ENCODE measurements around the gene CMPK2. TPM values are rescaled to one million over a fixed set of nuclear protein-coding genes. Genes with fewer than 3 reads are reported as not detected.

CMPK2 gene
- total and polyA plus RNA-seq, 9 of the 15 experiments (the other 6 are each of a cell fraction or from before 2014, with no cell fraction given): 2.6 to 10.5 (median 5.0) TPM

- Histone ChIP-seq H3K9me3 (replicated peaks; ENCODE audit: control insufficient read depth, insufficient read depth, low read depth, low read length) (peaks cover 4% of the 10 kb centered on the region), H3K79me2 (ENCODE audit: control insufficient read depth, insufficient read depth, low read length) (peaks cover 4% of the 10 kb centered on the region; the same call in 1 of the 3 replicates), H3K27ac (ENCODE audit: extremely low read depth, low read depth, low read length) (no peak overlapping the region), H3K4me2 (ENCODE audit: insufficient read depth, low read length) (peak overlapping the region; percentile 97; the same call in 1 of the 2 replicates), H4K20me1 (replicated peaks; ENCODE audit: control insufficient read depth, insufficient read depth, low read length) (no peaks in the 10 kb centered on the region), H3K27me3 (ENCODE audit: control insufficient read depth in 2 of 2, insufficient read depth in 2 of 2, low read length in 2 of 2) (no peaks in the 10 kb centered on the region), H3K4me3 (no peak overlapping the region), H3K4me1 (replicated peaks in 1 of 2; ENCODE audit: control insufficient read depth in 2 of 2, insufficient read depth in 2 of 2, low read length in 2 of 2) (peaks cover 14 to 19% of the 10 kb centered on the region in 2 experiments), H3K9me1 (ENCODE audit: control insufficient read depth, insufficient read depth, low read length) (no peaks in the 10 kb centered on the region), H2AFZ (ENCODE audit: low read depth, low read length) (peak overlapping the region; percentile 90; the same call in 1 of the 2 replicates), H3K9ac (ENCODE audit: insufficient read depth in 1 of 2, low read depth in 2 of 2, low read length in 2 of 2) (no peak overlapping the region), H3K36me3 (ENCODE audit: control insufficient read depth, insufficient read depth, low read length) (peaks cover 14% of the 10 kb centered on the region; the same call in 1 of the 3 replicates)
- intact Hi-C loops (cut with micrococcal nuclease) (no loop called here), in situ Hi-C loops (cut with MboI) (no loop called here)
- peak; percentile 59 for FAIRE-seq
- ChIA-PET CTCF (ENCODE audit: low intra/inter-chr PET ratio) (interaction anchor here (1.9 kb wide), 1 partner anchor 38 kb away, joined by 8 read pairs; no protein-coding TSS in a partner anchor), POLR2A (interaction anchor here (1.0 to 3.3 kb wide), 4 partner anchors 13 to 159 kb away, joined by 3 to 21 read pairs (median 6); partner anchors contain the start of gene RSAD2)
- 67% methylated on average over 7 of the region's 8 CpGs for WGBS (ENCODE audit: insufficient coverage, low coverage, missing lambda C conversion rate)
- BruUV-seq (replicated peaks): TSS peak; percentile 69
- TF ChIP-seq FOS (IDR thresholded peaks at IDR 0.05; ENCODE audit: extremely low read depth, insufficient read length) (no peak), ZNF57 (CRISPR knock-in tag; IDR thresholded peaks at IDR 0.05) (no peak), STAT6 (CRISPR knock-in tag; IDR thresholded peaks at IDR 0.05) (no peak), ZNF143 (CRISPR knock-in tag; IDR thresholded peaks at IDR 0.05) (no peak), PTBP1 (IDR thresholded peaks at IDR 0.05; ENCODE audit: low read depth, low read length) (no peak), SP1 (CRISPR knock-in tag; IDR thresholded peaks at IDR 0.05) (no peak), CBFA2T2 (conservative IDR thresholded peaks at IDR 0.05) (no peak), TBP (optimal IDR thresholded peaks at IDR 0.05; ENCODE audit: low read depth, low read length) (no peak), ESRRA (IDR thresholded peaks at IDR 0.05; ENCODE audit: borderline replicate concordance, low read depth) (no peak)
- no peak for DNase-seq (ENCODE audit: extremely low read depth in 1 of 4, low spot score in 3 of 4)
- ATAC-seq: no peak
Measured at GRCh38 chr2:6864231-6864754, 1.4 kb downstream of the CMPK2 start.

Data from K562 (cell line).